Left hindlimb (tissue), 1 donor: Measurements from ENCODE around the gene H6PD.
A peak's percentile ranks its signal among the peaks of the same experiment; 100 is the strongest.

ENCODE experiments used
- DNase-seq: peaks from one replicate; pipeline ENCODE4 v3.0.0-alpha.2; 2018

The H6PD gene

DNA sequence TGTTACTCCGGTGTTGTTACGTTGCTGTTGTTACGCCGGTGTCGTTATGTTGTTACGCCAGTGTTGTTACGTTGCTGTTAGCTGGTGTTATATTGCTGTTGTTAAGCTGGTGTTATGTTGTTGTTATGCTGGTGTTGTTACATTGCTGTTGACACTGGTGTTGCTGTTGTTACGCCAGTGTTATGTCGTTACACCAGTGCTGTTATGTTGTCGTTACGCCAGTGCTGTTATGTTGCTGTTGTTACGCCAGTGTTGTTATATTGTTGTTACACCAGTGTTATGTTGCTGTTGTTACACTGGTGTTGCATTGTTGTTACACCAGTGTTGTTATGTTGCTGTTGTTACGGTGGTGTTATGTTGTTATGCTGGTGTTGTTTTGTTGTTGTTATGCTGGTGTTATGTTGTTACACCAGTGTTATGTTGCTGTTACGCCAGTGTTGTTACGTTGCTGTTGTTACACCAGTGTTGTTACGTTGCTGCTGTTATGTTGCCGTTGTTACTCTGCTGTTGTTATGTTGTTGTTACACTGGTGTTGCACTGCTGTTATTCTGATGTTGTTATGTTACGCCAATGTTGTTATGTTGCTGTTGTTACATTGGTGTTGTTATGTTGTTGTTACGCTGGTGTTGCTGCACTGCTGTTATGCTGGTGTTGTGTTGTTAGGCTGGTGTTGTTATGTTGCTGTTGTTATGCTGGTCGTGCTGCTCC lies 25.6 kb downstream of the H6PD start:
- no peak for DNase-seq

DNA sequence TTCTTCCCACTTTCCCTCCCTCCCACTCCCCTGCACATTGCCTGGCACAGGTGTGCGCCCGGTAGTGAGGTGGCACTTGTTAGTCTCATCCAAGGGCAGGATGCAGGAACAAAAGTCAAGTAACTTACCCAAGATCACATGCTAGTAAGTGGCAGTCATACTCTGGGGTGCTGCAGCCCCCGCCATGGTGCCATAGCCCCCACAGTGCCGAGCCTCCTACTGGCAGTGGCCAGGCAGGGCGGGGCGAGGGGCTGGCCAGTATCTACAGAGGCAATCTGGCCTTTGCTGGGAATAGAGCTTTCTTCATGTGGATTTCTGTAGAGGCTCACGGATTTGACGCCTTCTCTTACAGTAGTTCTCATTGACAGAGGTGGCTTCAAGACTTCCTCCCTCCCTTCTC lies 26.9 kb downstream of the H6PD start:
- DNase-seq = no peak

DNA sequence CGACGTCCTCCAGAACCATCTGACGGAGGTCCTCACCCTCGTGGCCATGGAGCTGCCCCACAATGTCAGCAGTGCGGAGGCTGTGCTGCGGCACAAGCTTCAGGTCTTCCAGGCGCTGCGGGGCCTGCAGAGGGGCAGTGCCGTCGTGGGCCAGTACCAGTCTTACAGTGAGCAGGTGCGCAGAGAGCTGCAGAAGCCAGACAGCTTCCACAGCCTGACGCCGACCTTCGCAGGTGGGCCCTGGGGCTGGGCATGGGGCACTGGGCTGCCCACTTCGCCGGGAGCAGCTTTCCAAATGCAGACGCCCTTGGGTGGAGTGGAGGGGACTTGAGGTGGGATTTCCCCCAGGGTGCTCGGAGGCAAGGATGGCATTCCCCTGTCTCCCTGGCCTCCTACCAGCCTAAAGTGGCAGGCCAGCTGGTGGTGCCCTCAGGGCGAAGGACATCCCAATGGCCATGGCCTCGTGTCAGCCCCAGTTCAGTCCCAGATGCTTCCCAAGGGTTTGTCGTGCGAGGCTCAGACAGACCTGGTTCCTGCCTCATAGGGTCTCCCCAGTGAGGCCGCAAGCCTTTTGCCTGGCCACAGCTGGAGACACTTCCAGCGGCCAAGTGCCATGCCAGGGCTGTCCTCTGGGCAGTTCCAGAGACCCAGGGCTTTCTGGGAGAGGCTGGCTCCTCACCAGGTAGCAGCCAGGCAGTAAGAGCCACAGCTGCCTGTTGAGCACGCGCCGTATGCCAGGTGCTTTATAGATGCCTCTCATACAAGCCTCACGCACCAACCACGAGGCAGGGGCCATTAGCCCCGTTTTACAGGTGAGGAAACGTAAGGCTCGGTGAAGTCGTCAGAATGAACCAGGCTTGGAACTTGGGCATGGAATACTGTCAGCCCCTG lies 27.8 kb downstream of the H6PD start:
- DNase-seq = no peak

DNA sequence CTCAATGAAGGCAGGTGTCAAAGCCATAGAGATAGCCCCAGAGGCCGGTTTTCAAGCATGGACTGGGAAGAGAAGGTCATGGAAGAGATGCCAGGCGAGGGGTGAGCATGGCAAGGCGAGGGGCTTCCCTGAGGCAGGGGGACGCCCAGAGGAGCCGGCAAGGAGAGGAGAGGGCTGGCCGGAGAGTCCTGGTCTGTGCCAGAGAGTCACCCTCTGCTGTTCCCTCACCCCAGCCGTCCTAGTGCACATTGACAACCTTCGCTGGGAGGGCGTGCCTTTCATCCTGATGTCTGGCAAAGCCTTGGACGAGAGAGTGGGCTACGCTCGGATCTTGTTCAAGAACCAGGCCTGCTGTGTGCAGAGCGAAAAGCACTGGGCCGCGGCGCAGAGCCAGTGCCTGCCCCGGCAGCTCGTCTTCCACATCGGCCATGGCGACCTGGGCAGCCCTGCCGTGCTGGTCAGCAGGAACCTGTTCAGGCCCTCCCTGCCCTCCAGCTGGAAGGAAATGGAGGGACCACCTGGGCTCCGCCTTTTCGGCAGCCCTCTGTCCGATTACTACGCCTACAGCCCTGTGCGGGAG lies 28.8 kb downstream of the H6PD start:
- DNase-seq = no peak

DNA sequence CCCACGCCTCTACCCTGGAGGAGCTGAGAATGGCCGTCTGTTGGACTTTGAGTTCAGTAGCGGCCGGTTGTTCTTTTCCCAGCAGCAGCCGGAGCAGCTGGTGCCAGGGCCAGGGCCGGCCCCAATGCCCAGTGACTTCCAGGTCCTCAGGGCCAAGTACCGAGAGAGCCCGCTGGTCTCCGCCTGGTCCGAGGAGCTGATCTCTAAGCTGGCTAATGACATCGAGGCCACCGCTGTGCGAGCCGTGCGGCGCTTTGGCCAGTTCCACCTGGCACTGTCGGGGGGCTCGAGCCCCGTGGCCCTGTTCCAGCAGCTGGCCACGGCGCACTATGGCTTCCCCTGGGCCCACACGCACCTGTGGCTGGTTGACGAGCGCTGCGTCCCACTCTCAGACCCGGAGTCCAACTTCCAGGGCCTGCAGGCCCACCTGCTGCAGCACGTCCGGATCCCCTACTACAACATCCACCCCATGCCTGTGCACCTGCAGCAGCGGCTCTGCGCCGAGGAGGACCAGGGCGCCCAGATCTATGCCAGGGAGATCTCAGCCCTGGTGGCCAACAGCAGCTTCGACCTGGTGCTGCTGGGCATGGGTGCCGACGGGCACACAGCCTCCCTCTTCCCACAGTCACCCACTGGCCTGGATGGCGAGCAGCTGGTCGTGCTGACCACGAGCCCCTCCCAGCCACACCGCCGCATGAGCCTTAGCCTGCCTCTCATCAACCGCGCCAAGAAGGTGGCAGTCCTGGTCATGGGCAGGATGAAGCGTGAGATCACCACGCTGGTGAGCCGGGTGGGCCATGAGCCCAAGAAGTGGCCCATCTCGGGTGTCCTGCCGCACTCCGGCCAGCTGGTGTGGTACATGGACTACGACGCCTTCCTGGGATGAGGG lies 29.7 kb downstream of the H6PD start:
- no peak for DNase-seq

DNA sequence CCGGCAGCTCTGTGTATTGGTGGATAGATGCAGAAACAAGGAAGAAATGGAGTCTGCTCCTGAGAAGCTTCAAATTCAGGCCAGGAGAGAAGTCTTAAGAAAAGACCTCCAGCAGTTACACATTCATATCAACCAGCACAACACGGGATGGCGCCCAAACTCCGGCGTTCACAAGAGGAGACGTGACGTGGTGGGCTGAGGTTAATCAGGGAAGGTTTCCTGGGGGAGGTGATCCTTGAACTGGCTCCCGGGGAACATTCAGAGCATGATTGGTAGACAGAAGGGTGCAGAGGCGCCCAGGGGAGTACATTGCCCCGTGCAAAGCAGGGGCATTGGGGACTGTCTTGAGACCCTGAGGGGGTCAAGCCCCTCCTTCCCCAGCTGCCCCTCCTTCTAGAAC lies 30.5 kb downstream of the H6PD start:
- DNase-seq = no peak

DNA sequence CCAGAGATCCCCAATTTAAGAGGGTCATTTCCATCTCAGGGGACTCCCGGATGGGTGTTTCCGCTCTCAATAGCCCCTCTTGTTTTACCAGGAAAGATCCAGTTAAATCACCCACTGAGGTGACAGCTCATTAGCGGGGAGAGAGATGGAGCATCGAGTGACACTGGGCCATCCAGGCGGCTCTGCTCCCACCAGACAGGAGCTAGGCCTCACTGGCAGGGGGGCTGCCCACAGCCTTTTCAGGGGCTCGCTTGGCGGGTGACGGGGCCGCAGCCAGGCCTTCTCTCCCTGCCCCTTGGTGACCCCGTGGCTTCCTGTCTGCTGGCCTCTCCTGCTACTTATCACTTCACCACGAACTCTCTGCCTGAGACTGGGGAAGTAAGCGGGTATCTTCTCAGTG lies 31.4 kb downstream of the H6PD start:
- DNase-seq = no peak

DNA sequence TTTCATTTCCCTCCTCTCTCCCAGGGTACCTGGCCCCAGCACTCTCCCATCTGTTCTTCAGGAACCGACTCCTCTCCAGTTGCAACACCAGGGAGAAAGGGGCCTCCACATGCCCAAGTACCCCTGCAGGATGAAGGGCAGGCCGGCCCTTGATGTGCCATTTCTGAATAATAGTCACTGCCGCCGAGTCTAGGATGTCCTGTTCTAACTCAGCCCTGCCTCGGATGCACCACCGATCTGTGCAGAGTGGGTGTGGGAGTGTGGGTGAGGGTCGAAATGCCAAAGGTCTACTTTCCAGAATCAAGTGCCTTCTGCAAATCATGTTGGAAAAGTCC lies 32.7 kb downstream of the H6PD start:
- DNase-seq = no peak

DNA sequence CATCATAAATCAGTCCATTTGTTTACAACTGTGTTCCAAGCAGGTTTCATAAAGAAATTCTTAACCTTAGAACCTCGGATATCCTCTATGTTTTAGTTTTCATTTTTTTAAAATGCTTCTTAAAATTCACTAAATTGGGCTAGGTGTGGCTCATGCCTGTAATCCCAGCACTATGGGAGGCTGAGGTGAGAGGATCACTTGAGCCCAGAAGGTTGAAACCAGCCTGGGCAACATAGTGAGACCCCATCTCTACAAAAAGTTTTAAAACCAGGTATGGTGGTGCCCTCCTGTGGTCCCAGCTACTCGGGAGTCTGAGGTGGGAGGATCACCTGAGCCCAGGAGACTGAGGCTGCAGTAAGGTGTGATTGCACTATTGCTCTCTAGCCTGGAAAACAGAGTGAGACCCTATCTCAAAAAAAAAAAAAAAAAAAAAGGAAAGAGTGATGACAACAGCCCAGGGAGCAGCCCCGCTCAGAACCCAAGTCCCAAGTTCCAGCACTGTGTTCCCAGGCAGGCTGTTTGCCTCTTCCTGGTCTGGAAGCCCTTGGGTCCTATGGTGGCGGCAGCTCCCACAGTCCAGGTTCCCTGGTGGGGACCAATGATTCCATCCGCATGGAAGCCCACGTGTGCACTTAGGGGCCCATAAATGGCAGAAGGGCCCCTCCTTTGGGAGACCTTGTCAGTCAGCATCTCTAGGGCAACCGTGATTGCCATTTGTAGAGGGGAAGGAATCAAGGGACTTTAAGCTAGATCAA lies 33.4 kb downstream of the H6PD start:
- DNase-seq = no peak

DNA sequence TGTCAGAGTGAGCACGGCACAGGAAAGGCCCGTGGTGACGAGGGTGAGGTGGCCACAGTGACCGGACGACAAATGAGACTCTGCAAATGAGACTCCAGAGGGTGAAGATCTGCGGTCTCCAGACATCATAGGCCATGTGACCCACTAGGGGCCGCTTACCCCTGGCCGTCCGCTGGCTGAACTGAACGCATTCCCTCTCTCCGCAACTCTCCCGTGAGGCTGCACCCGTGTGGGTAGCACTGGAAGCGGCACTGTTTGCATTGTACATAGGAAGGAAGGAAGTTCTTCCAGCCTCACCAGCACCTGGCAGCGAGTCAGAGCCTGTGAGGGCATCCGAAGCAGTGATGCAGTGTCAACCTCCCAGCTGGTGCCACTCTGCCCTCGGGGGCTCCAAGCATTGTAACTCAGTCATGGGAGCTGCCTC lies 34.5 kb downstream of the H6PD start:
- peak; percentile 8 for DNase-seq

DNA sequence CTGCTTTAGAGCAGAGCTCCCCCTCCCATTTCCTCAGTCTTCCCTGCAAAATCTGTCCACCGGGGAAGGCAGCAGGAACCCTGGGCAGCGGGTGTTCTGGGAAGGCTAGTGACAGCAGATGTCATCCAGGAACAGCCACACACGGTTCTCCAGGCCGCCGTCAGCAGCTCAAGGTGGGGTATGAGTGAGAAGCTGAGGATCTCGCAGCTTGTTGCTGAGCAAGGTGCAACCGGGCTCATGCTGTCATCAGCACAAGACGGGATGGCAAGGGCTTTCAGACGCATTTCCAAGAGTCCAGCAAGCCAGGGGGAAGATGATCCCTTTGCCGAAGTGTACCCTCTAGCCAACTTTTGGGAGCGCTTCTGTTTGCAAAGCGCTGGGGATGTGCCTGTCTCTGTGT lies 35.1 kb downstream of the H6PD start:
- no peak for DNase-seq

DNA sequence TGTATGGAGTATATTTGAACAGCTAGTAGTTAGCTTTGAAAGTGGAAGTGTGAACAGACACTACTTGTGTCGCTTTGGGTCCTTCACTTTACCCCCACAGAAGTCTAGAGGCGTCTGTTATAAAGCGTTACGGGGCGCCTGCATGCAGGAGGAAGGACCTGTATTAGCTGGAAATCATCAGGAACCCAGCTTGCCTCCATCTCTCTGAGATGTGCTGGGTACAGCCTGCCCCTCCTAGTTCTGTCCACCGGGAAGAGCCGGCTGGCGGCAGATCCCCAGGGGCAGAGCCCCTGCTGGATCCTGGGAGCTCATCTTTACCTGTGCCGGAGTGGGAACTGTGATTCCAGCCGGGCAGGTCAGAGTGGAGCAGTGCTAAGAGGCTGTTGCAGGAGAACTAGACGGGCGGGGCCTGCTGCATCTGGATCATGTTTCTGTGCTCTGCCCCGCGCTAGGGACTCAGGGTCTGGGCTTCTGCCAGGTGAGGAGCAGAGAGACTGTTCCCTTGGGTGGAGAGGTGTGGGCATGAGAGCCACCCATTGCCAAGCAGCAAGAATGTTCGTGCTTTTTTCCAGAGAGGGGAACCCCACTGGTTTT lies 35.8 kb downstream of the H6PD start:
- DNase-seq = no peak

DNA sequence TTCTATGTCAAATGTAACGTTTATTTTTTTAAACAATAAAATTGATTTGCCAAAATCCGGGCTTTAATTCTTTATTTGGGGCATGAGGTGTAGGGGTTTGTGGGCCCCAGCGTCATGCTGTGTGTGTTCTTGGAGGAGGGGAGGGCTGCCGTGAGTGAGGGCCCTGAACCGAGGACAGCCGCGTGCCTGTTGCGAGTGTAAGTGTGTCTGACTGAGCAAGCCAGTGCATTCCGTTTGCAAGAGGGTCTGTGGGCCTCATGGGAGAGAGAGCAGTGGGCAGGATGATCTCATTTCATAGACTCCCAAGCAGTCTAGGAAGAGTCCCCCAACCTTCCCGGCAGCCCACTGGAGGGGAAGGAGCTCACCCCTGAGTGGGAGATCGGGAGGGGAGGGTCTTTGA lies 36.7 kb downstream of the H6PD start:
- DNase-seq = peak; percentile 26

DNA sequence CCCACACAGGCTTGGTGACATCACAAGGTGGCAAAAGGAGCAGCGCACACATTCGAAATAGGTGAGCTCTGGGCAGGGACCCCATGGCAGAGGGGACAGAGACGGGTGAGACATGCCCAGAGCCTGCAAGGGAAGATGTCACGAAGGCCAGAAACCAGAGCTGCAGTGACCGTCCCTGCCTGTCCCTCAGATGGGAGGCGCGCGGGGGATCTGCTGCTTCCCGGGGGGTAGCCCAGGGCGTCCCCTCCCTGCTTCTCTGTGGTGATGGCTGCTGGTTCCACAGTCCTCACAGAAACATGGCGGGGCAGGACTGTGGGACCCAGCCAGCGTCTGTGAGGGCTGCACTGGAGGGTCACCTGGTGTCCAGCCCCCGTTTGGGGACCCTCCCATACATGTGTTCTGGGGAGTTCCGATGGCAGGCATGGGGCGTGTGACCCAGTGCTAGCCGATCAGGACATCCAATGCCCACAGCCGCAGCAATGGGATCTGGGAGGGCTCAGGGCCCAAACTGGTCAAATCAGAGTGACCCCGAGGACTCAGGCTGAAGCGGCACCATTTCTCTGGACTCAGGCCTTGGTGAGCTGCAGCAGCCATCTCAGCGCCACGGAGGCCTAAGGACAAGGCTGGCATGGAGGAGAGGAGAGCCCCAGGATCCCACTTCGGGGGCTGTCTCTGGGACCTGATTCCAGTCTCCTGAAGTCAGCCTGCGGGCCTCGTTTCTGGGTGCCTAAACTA lies 37.5 kb downstream of the H6PD start:
- DNase-seq = peak; percentile 22

DNA sequence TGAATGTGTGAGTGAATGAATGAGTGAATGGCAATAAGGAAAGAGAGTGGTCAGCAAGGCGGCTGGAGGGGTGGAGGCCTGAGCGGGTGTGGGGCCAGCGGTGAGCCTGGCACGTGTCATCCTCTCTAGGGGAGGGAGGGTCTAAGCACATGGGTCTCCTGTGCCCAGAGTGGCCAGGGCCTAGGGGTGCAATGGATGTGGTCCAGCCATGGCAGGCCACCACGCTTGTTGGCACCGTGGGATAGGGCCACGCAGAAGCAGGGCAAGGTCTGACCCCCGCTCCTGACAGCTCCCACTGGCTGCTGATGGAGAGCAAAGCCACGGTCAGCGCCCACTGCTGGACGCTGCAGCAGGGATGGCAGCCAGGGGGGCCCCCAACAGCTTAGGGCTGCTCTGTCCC lies 38.6 kb downstream of the H6PD start:
- no peak for DNase-seq

DNA sequence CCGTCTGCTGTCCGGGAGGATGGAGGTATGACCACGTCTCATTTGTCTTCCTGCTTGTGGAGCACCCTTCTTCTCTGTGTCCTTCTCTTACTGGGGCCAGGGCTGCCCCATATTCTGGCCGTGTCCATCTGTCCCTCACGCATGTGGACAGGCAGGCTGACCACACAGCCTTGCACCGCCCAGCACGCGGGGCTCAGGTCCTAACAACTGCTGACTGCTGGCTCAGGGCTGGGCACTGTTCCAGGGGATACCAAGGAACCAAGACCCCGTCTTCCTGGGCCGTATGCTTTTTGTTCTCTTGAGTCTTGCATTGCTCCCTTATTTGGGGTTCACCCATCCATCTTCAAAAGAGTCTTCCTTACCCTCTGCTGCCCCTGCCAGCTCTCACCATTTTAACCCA lies 40.6 kb downstream of the H6PD start:
- no peak for DNase-seq

DNA sequence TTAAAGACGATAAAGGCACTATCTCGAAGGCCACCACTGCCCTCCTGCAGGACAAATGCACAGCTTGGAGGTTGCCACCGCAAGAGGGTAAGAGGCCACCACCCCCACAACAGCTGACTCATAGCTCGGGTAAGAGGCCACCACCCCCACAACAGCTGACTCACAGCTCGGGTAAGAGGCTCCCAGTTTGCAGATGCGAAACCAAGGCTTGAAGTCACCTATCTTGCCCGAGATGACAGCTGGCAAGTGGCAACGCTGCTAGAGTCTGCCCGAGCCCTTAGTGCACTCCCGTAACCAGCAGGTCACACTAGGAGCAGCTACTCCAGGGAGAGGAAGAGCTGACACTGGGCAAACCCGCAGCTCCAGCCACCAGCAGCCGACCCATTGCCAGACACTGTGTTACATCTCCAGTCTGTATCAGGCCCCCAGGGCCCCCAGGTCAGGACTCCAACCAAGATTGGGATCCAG lies 41.0 kb downstream of the H6PD start:
- peak; percentile 44 for DNase-seq

DNA sequence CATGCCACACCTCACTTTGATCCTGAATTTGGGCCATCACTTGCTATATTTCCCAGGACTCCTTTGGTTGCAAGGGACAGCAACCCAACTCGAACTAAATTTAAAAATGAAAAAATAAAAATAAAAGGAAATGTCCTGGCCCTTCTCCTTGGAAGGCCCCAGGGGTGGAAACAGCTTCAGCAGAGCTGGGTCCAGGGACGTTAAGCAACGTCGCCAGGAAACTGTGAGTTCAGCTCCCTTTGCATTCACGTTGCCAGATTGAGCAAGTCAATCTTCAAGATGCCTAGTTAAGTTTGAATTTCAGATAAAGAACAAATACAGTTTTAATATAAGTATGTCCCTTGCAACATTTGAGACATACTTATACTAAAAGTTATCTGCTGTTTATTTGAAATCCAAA lies 43.5 kb downstream of the H6PD start:
- DNase-seq = peak; percentile 42

DNA sequence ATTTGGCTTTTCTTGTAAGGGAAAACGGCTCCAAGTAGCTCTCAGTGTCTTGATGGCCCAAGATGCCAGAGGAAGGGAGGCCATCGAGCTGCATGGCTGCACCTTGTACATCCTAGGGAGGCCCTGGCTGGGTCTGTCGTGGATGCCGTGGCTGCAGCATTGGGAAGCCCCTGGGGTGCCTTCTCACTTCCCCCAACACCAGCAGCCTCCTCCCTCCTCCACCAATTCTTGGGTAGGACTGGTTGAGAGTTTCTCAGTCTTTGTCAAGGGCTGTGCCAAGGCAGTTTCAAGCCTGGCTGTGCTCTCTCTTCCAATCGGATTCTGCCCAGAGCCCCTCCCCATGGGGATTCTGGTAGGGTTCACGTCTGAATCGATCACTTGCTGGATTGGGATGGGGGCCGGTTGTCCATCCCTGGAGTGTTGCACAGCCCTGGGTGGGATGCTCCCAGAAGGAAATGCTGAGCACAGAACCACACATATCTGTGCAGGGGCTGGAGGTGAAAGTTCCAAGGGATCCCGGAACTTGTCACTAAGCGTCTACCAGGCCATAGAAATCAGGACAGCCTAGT lies 44.1 kb downstream of the H6PD start:
- peak; percentile 23 for DNase-seq

DNA sequence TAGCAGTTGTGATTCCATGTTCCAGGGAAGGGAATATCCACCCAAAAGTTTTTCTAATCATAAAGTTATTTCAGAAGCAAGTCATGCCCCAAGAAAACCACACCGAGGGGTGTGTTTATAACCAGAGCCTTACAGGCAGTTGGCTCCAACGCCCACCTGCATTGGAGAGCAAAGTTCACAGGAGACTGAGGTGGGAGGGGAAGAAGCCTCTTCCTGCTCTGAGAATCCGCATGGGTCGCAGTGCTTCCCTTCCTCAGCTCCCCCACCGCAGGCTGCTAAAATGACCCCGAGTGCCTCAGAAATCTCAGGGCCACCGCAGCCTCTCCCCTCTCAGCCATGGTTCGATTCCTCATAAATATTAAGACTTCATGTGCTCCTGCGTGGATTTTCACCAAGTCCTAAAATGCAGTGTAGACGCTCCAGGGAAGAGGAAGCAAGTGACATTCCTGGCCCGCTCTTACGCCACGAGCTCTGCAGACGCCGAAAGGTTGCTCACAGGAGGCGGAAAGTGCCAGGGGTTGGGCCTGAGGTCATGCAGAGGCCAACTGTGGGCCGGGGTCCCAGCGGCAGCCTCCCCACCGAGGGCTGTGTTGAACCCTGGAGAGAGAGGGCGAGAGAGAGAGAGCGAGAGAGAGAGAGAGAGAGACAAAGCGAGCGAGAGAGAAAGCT lies 44.7 kb downstream of the H6PD start:
- DNase-seq = peak; percentile 19
